ENCODE data around the gene XXYLT1.

The XXYLT1 gene

GRCh38 chr3:195151402-195151801 lies 119.6 kb downstream of the XXYLT1 start:
- DNase-seq (ENCODE audit: low spot score), result no peak

- DNase-seq (ENCODE audit: low spot score), result peak; percentile 59
Measured at GRCh38 chr3:195150181-195151118, 120.5 kb downstream of the XXYLT1 start.

- DNase-seq (ENCODE audit: low spot score), result no peak
Measured at GRCh38 chr3:195149292-195150030, 121.5 kb downstream of the XXYLT1 start.

- DNase-seq (ENCODE audit: low spot score), result no peak
Measured at GRCh38 chr3:195148549-195148948, 122.4 kb downstream of the XXYLT1 start.

- no peak for DNase-seq (ENCODE audit: low spot score)
Measured at GRCh38 chr3:195147649-195148080, 123.3 kb downstream of the XXYLT1 start.

GRCh38 chr3:195146131-195146530 lies 124.8 kb downstream of the XXYLT1 start:
- no peak for DNase-seq (ENCODE audit: low spot score)

- no peak for DNase-seq (ENCODE audit: low spot score)
Measured at GRCh38 chr3:195145579-195145978, 125.4 kb downstream of the XXYLT1 start.

- no peak for DNase-seq (ENCODE audit: low spot score)
Measured at GRCh38 chr3:195143221-195143620, 127.7 kb downstream of the XXYLT1 start.

GRCh38 chr3:195142519-195142918 lies 128.4 kb downstream of the XXYLT1 start:
- DNase-seq (ENCODE audit: low spot score), result no peak

GRCh38 chr3:195140816-195141793 lies 129.9 kb downstream of the XXYLT1 start:
- no peak for DNase-seq (ENCODE audit: low spot score)

GRCh38 chr3:195140410-195140809 lies 130.5 kb downstream of the XXYLT1 start:
- no peak for DNase-seq (ENCODE audit: low spot score)

GRCh38 chr3:195139876-195140240 lies 131.1 kb downstream of the XXYLT1 start:
- DNase-seq (ENCODE audit: low spot score), result no peak

- no peak for DNase-seq (ENCODE audit: low spot score)
Measured at GRCh38 chr3:195139091-195139875, 131.7 kb downstream of the XXYLT1 start.

GRCh38 chr3:195137638-195138588 lies 133.0 kb downstream of the XXYLT1 start:
- no peak for DNase-seq (ENCODE audit: low spot score)

GRCh38 chr3:195135917-195136316 lies 135.0 kb downstream of the XXYLT1 start:
- no peak for DNase-seq (ENCODE audit: low spot score)

GRCh38 chr3:195134431-195134830 lies 136.5 kb downstream of the XXYLT1 start:
- DNase-seq (ENCODE audit: low spot score), result no peak

GRCh38 chr3:195133462-195133861 lies 137.5 kb downstream of the XXYLT1 start:
- DNase-seq (ENCODE audit: low spot score), result peak; percentile 55

- no peak for DNase-seq (ENCODE audit: low spot score)
Measured at GRCh38 chr3:195133013-195133412, 137.9 kb downstream of the XXYLT1 start.

- no peak for DNase-seq (ENCODE audit: low spot score)
Measured at GRCh38 chr3:195131176-195131575, 139.8 kb downstream of the XXYLT1 start.

All from globus pallidus (tissue), 1 donor.